Measurements from ENCODE around the gene TMTC1. TPM values are rescaled to one million over a fixed set of nuclear protein-coding genes. Genes with fewer than 3 reads are reported as not detected.

TMTC1 gene
- total RNA-seq, 2 donors from 2014 or later: 3.3 to 6.3 TPM

- peak; percentile 24 for DNase-seq
- H3K36me3 ChIP-seq: no peaks in the 10 kb centered on the region
- no peak overlapping the region for H3K27ac ChIP-seq
- H3K4me3 ChIP-seq: no peak overlapping the region
- no peaks in the 10 kb centered on the region for H3K27me3 ChIP-seq
- no peak for TF ChIP-seq CTCF (IDR thresholded peaks at IDR 0.05)
- no peaks in the 10 kb centered on the region for H3K4me1 ChIP-seq
- no peaks in the 10 kb centered on the region for H3K9me3 ChIP-seq
- H3K9ac ChIP-seq (ENCODE audit: low read depth in 2 of 2, low read length in 2 of 2): no peak overlapping the region
- intact Hi-C loops (cut with DNase I): no loop called here
These were observed 55.7 kb downstream of the TMTC1 start for GRCh38 chr12:29728030-29728429.

- TF ChIP-seq CTCF (IDR thresholded peaks at IDR 0.05): no peak
- Histone ChIP-seq H3K9ac (ENCODE audit: low read depth in 2 of 2, low read length in 2 of 2) (no peak overlapping the region), H3K9me3 (no peaks in the 10 kb centered on the region), H3K36me3 (no peaks in the 10 kb centered on the region), H3K27me3 (no peaks in the 10 kb centered on the region), H3K4me1 (no peaks in the 10 kb centered on the region), H3K4me3 (no peak overlapping the region), H3K27ac (no peak overlapping the region)
- no peak for DNase-seq
- intact Hi-C loops (cut with DNase I): no loop called here
These were observed 56.9 kb downstream of the TMTC1 start for GRCh38 chr12:29726741-29727348.

- Histone ChIP-seq H3K4me1 (no peaks in the 10 kb centered on the region), H3K27ac (no peak overlapping the region), H3K4me3 (no peak overlapping the region), H3K9ac (ENCODE audit: low read depth in 2 of 2, low read length in 2 of 2) (no peak overlapping the region), H3K36me3 (no peaks in the 10 kb centered on the region), H3K9me3 (no peaks in the 10 kb centered on the region), H3K27me3 (no peaks in the 10 kb centered on the region)
- no peak for DNase-seq
- TF ChIP-seq CTCF (IDR thresholded peaks at IDR 0.05): no peak
- intact Hi-C loops (cut with DNase I): no loop called here
These were observed 57.4 kb downstream of the TMTC1 start for GRCh38 chr12:29726321-29726692.

GRCh38 chr12:29725587-29726320 lies 58.0 kb downstream of the TMTC1 start:
- intact Hi-C loops (cut with DNase I): no loop called here
- no peak for TF ChIP-seq CTCF (IDR thresholded peaks at IDR 0.05)
- no peaks in the 10 kb centered on the region for H3K9me3 ChIP-seq
- H3K4me3 ChIP-seq: no peak overlapping the region
- H3K4me1 ChIP-seq: no peaks in the 10 kb centered on the region
- no peak overlapping the region for H3K9ac ChIP-seq (ENCODE audit: low read depth in 2 of 2, low read length in 2 of 2)
- no peaks in the 10 kb centered on the region for H3K36me3 ChIP-seq
- DNase-seq: no peak
- H3K27ac ChIP-seq: no peak overlapping the region
- H3K27me3 ChIP-seq: no peaks in the 10 kb centered on the region

- Histone ChIP-seq H3K9me3 (no peaks in the 10 kb centered on the region), H3K4me1 (no peaks in the 10 kb centered on the region), H3K27me3 (no peaks in the 10 kb centered on the region), H3K9ac (ENCODE audit: low read depth in 2 of 2, low read length in 2 of 2) (no peak overlapping the region), H3K36me3 (no peaks in the 10 kb centered on the region), H3K27ac (no peak overlapping the region), H3K4me3 (no peak overlapping the region)
- no peak for TF ChIP-seq CTCF (IDR thresholded peaks at IDR 0.05)
- intact Hi-C loops (cut with DNase I): no loop called here
- DNase-seq: no peak
These were observed 61.6 kb downstream of the TMTC1 start for GRCh38 chr12:29722164-29722563.
